ENCODE data around the gene GTF3C4. TPM values are rescaled to one million over a fixed set of nuclear protein-coding genes. Genes with fewer than 3 reads are reported as not detected.

GTF3C4 gene
- total and polyA plus RNA-seq, 3 donors from 2014 or later = 17.2 to 19.4 (median 18.4) TPM

GRCh38 chr9:132645711-132646110 lies 24.6 kb upstream of the GTF3C4 start:
- Histone ChIP-seq H3K4me1 (no peaks in the 10 kb centered on the region), H3K27me3 (no peaks in the 10 kb centered on the region), H3K9me3 (no peaks in the 10 kb centered on the region), H3K27ac (no peak overlapping the region), H3K36me3 (ENCODE audit: low read depth, missing control alignments) (no peaks in the 10 kb centered on the region), H3K4me3 (no peak overlapping the region)
- WGBS, 2 donors = 92 to 94% methylated on average over 15 of the region's 15 CpGs
- intact Hi-C loops (cut with DNase I; ENCODE audit: low total_unique reads) = no loop called here
- TF ChIP-seq CTCF (IDR thresholded peaks at IDR 0.05) (no peak), POLR2A (IDR thresholded peaks at IDR 0.05) (no peak)
- no peak for DNase-seq

- no peaks in the 10 kb centered on the region for H3K4me1 ChIP-seq
Measured at GRCh38 chr9:132646726-132647125, 23.5 kb upstream of the GTF3C4 start.

GRCh38 chr9:132647355-132647754 lies 22.9 kb upstream of the GTF3C4 start:
- Histone ChIP-seq H3K27ac (no peak overlapping the region), H3K4me1 (no peaks in the 10 kb centered on the region), H3K27me3 (no peaks in the 10 kb centered on the region), H3K9me3 (no peaks in the 10 kb centered on the region), H3K4me3 (no peak overlapping the region), H3K36me3 (ENCODE audit: low read depth, missing control alignments) (no peaks in the 10 kb centered on the region)
- 75 to 81% methylated on average over 4 of the region's 4 CpGs for WGBS, 2 donors
- TF ChIP-seq POLR2A (IDR thresholded peaks at IDR 0.05) = no peak
- no peak for TF ChIP-seq CTCF (IDR thresholded peaks at IDR 0.05)
- intact Hi-C loops (cut with DNase I; ENCODE audit: low total_unique reads) = no loop called here
- no peak for DNase-seq

More at GRCh38 chr9:132646726-132647125, 23.5 kb upstream of the GTF3C4 start:
- H3K36me3 ChIP-seq (ENCODE audit: low read depth, missing control alignments) = no peaks in the 10 kb centered on the region
- intact Hi-C loops (cut with DNase I; ENCODE audit: low total_unique reads) = no loop called here
- no peak overlapping the region for H3K27ac ChIP-seq
- no peak overlapping the region for H3K4me3 ChIP-seq
- no peaks in the 10 kb centered on the region for H3K9me3 ChIP-seq
- TF ChIP-seq POLR2A (IDR thresholded peaks at IDR 0.05) = no peak
- DNase-seq = no peak
- H3K27me3 ChIP-seq = no peaks in the 10 kb centered on the region
- 94 to 98% methylated on average over 5 to 7 of the region's 7 CpGs for WGBS, 2 donors

- intact Hi-C loops (cut with DNase I; ENCODE audit: low total_unique reads) = no loop called here
- TF ChIP-seq CTCF (IDR thresholded peaks at IDR 0.05) (no peak), POLR2A (IDR thresholded peaks at IDR 0.05) (no peak)
- WGBS, 2 donors = 75 to 94% methylated on average over 2 of the region's 2 CpGs
Measured at GRCh38 chr9:132647806-132648205, 22.5 kb upstream of the GTF3C4 start.

GRCh38 chr9:132648283-132648682 lies 22.0 kb upstream of the GTF3C4 start:
- no peak overlapping the region for H3K27ac ChIP-seq
- intact Hi-C loops (cut with DNase I; ENCODE audit: low total_unique reads) = no loop called here
- no peak overlapping the region for H3K4me3 ChIP-seq
- H3K27me3 ChIP-seq = no peaks in the 10 kb centered on the region
- H3K4me1 ChIP-seq = no peaks in the 10 kb centered on the region
- no peaks in the 10 kb centered on the region for H3K9me3 ChIP-seq
- TF ChIP-seq CTCF (IDR thresholded peaks at IDR 0.05) (no peak), POLR2A (IDR thresholded peaks at IDR 0.05) (no peak)
- 93 to 94% methylated on average over 7 of the region's 7 CpGs for WGBS, 2 donors
- no peak for DNase-seq
- no peaks in the 10 kb centered on the region for H3K36me3 ChIP-seq (ENCODE audit: low read depth, missing control alignments)

More at GRCh38 chr9:132647806-132648205, 22.5 kb upstream of the GTF3C4 start:
- Histone ChIP-seq H3K4me3 (no peak overlapping the region), H3K9me3 (no peaks in the 10 kb centered on the region), H3K27ac (no peak overlapping the region), H3K4me1 (no peaks in the 10 kb centered on the region), H3K36me3 (ENCODE audit: low read depth, missing control alignments) (no peaks in the 10 kb centered on the region), H3K27me3 (no peaks in the 10 kb centered on the region)
- DNase-seq = no peak

Measured in testis (tissue), 3 donors.